Activated T-helper 1 cell treated with anti-CD3 and anti-CD28 coated beads, Interleukin-2, amount 50 U/mL, for 16 hours (primary cell): ENCODE data around the gene FMNL3.
A peak's percentile ranks its signal among the peaks of the same experiment; 100 is the strongest.
"Not testable (repeated sequence)": the region's sequence is repeated elsewhere in the genome, so short reads cannot be mapped to it uniquely, and the experiment has no call there.

Source experiments
- DNase-seq, 2 donors: peaks; one replicate each; pipeline ENCODE4 v3.0.0-alpha.2; 2020; ENCODE audit warnings: low read depth in 1 of 2, low spot score in 1 of 2

The FMNL3 gene

GRCh38 chr12:49713952-49714351 is 6.7 kb upstream of the FMNL3 start:
- DNase-seq: not testable (repeated sequence)

- no peak for DNase-seq
These were observed 1.6 kb upstream of the FMNL3 start for GRCh38 chr12:49708851-49709250.

GRCh38 chr12:49707812-49708147 is 575 bp upstream of the FMNL3 start:
- no peak for DNase-seq

- DNase-seq: peak in 1 of 2 donors; percentile 9
These were observed 666 bp downstream of the FMNL3 start for GRCh38 chr12:49706351-49707127.

- DNase-seq: no peak
These were observed 1.6 kb downstream of the FMNL3 start for GRCh38 chr12:49705479-49706134.

- no peak for DNase-seq
These were observed 3.5 kb downstream of the FMNL3 start for GRCh38 chr12:49703647-49704137.

GRCh38 chr12:49702676-49703215 is 4.5 kb downstream of the FMNL3 start:
- DNase-seq: no peak

- DNase-seq: no peak
These were observed 5.2 kb downstream of the FMNL3 start for GRCh38 chr12:49702009-49702408.

- DNase-seq: no peak
These were observed 8.3 kb downstream of the FMNL3 start for GRCh38 chr12:49698619-49699545.

- no peak for DNase-seq
These were observed 9.4 kb downstream of the FMNL3 start for GRCh38 chr12:49697808-49698207.

- no peak for DNase-seq
These were observed 10.5 kb downstream of the FMNL3 start for GRCh38 chr12:49696723-49697122.

GRCh38 chr12:49693931-49694444 is 13.2 kb downstream of the FMNL3 start:
- DNase-seq: no peak

GRCh38 chr12:49692851-49693250 is 14.4 kb downstream of the FMNL3 start:
- DNase-seq: no peak

GRCh38 chr12:49689785-49690184 is 17.4 kb downstream of the FMNL3 start:
- no peak for DNase-seq

GRCh38 chr12:49689237-49689636 is 18.0 kb downstream of the FMNL3 start:
- DNase-seq: no peak

- no peak for DNase-seq
These were observed 19.3 kb downstream of the FMNL3 start for GRCh38 chr12:49687941-49688340.

- DNase-seq: no peak
These were observed 22.8 kb downstream of the FMNL3 start for GRCh38 chr12:49684310-49684854.

- no peak for DNase-seq
These were observed 23.5 kb downstream of the FMNL3 start for GRCh38 chr12:49683599-49684309.

GRCh38 chr12:49680075-49680474 is 27.1 kb downstream of the FMNL3 start:
- DNase-seq: no peak

- no peak for DNase-seq
These were observed 28.5 kb downstream of the FMNL3 start for GRCh38 chr12:49678711-49679110.
